Left hindlimb (tissue), 1 donor: Measurements from ENCODE around the gene MTHFR.

Experiments used
- DNase-seq: peaks from one replicate; pipeline ENCODE4 v3.0.0-alpha.2; 2018

Gene MTHFR

GRCh38 chr1:11779715-11780379 lies 25.9 kb downstream of the MTHFR start:
- DNase-seq, result no peak

DNA sequence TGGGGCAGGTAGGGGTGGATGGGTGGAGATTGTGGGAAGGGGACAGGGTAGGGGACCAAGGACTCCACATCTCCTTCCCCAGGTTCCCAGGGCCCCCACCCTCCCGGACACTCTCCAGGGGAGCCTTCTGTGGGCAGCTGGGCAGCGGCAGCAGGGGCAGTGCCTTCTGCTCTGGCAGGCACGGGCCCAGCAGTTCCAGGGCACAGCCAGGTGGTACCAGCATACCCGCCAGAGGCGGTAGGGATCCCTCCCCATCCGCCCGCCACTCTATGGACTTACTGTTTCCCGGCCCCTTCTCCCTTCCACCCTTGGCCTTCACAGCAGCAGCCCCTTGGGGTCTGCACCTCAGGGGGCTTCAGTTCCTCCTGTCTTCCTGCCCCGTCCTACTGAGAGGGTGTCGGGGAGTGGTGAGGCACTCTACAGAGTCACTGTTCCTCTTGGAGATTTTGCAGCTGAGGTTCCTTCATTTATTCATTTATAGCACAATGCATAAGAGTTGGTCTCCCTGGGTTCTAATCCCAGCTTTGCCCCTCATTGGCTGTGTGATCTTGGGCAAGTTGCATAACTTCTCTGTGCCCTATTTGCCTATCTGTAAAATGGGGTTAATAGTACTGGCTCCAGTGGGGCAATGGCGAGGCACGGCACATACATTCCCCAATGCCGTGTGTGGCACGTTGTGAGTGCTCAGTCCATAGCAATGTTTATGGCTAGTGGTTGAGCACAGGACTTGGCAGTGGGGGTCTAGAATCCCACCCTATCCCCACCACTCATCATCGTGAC lies 26.7 kb downstream of the MTHFR start:
- no peak for DNase-seq

DNA sequence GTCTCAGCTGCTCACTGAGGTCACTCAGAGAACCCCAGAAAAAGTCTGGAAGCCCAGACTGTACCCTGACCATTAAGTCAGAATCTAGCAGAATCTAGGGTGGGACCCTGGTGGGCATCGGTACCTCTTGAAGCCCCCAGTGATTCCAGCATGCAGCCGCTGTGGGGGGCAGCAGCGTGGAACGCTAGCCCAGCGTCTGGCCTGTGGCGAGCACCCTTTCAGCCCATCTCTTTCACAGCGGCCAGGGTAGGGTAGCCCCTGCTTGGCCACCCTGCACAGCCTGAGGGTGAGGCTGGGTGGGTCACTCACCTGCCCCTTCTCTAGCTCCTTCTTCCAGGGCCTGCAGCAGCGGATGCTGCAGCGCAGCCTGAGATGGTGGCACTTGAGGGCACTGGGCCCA lies 27.4 kb downstream of the MTHFR start:
- no peak for DNase-seq

GRCh38 chr1:11777658-11778322 lies 28.0 kb downstream of the MTHFR start:
- DNase-seq, result no peak

- DNase-seq, result no peak
These were observed 31.0 kb downstream of the MTHFR start for GRCh38 chr1:11774753-11775152.

DNA sequence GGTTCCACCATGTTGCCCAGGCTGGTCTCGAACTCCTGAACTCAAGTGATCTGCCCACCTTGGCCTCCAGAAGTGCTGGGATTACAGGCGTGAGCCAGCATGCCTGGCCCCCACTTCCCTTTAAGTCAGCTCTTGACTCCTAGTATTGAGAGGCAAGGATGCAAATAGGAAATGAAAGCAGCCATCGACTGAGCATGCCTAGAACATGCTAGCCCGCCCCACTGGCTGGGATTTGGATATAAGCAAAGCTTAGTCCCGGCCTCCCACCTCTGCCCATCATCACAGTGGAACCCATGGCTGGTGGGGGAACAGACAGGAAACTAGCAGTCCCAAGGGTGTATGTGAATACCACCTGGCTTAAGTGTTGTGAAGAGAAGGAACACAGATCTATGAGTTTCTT lies 33.3 kb downstream of the MTHFR start:
- no peak for DNase-seq

GRCh38 chr1:11771481-11772043 lies 34.2 kb downstream of the MTHFR start:
- no peak for DNase-seq

- no peak for DNase-seq
These were observed 35.8 kb downstream of the MTHFR start for GRCh38 chr1:11770011-11770410.

DNA sequence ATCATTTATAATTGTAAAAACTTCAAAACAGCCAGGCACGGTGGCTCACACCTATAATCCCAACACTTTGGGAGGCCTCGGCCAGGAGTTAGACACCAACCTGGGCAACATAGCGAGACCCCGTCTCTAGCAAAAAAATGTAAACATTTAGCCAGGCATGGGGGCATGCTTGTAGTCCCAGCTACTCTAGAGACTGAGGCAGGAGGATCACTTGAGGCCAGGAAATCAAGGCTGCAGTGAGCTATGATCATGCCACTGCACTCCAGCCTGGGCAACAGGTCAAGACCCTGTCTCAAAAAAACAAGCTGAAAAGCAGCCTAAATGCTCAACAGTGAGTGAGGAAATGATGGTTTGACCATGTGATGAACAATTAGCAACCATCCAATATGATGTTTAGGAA lies 36.5 kb downstream of the MTHFR start:
- no peak for DNase-seq

GRCh38 chr1:11768821-11769220 lies 36.9 kb downstream of the MTHFR start:
- no peak for DNase-seq

DNA sequence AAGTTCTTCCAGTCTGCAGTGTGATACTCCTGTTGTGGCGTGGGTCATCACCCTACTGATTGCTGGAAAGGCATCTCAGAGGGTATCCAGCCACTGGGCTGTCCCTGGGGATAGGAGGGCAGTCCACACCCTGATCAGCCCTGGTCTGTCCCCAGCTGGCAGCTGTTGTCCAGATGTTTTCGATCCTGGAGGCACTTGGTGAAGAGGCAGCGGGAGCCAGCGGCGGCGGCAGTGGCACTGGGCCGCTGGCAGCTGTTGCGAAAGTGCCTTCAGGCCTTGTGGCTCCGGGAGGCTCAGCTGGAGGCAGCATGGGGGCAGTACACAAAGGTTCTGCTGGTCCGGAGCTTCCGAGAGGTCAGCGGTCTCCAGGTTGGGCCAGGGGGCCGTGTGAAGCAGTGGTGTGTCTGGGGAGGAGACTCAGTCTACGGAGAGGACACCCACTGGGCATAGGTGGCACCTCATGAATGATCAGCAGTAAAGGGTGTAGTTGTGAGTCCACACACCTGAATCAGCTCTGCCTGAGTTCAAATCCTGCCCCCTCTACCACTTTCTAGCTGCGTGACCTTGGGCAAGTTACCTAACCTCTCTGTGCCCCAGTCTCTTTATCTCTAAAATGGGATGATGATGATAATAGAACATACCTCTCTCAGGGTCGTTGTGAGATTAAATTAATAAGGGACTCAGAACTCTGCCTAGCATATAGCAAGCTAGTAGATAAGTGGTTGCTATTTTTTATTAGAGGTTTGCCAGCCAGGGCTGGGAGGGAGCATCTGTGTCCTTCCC lies 37.7 kb downstream of the MTHFR start:
- no peak for DNase-seq

DNA sequence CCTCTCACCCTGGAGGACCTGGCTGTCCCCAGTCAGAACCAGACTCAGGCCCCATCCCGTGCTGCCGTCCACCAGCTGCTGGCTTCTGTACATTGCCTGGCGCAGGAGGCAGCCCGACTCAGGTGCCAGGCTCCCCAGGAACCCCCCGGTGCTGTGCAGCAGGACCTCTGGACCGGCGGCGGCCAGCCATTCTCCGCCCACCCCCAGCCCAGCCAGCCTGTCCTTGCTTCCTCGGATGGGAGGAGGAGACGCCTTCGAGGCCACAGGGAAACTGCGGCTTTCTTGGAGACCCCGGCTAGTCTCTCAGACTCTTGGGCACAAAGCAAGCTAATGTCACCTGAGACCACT lies 39.4 kb downstream of the MTHFR start:
- DNase-seq, result no peak

- DNase-seq, result no peak
These were observed 39.9 kb downstream of the MTHFR start for GRCh38 chr1:11765661-11766428.

DNA sequence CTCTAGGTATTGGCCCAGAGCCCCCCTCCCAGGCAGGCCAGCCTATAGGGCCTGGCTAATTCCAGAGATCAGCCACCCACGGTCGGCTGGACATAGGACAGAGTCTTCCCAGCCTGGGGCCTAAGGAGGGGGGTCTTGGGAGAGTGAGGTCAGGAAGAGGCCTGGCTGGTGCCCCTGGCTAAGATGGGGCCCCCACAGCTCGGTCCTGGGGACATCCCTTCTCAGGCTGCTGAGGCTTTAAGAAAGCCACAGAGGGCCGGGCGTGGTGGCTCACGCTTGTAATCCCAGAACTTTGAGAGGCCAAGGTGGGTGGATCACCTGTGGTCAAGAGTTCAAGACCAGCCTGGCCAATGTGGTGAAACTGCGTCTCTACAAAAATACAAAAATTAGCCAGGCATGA lies 41.2 kb downstream of the MTHFR start:
- no peak for DNase-seq

GRCh38 chr1:11764115-11764514 lies 41.6 kb downstream of the MTHFR start:
- DNase-seq, result no peak

GRCh38 chr1:11761988-11762406 lies 43.8 kb downstream of the MTHFR start, which contains the start of gene C1orf167:
Gene C1orf167, plus strand, starts transcription at chr1:11762193. Its CDS starts 2,208 bp downstream, at chr1:11764401.
- no peak for DNase-seq

DNA sequence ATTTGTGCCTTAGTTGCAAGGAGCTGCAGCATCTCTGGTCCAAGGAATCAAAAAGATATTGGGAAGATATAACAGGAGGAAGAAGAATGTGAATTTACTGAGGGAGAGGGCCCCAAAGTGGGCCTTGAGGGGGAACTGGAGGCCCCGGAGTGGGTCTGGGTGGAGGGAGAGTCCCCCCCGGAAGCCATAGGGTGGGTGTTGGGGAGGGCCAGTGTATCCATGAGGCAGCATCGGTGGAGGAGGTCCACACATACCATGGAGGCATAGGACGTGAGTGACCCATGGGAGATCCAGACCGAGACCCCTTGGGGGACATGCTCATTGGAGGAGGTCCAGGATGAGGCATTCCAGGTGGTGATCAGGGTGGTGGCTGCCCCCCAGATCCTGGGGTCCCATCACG lies 44.5 kb downstream of the MTHFR start:
- no peak for DNase-seq

- DNase-seq, result no peak
These were observed 46.0 kb downstream of the MTHFR start for GRCh38 chr1:11759791-11760190.

GRCh38 chr1:11757047-11757446 lies 48.7 kb downstream of the MTHFR start:
- DNase-seq, result no peak

- no peak for DNase-seq
These were observed 52.1 kb downstream of the MTHFR start for GRCh38 chr1:11753555-11754208.

DNA sequence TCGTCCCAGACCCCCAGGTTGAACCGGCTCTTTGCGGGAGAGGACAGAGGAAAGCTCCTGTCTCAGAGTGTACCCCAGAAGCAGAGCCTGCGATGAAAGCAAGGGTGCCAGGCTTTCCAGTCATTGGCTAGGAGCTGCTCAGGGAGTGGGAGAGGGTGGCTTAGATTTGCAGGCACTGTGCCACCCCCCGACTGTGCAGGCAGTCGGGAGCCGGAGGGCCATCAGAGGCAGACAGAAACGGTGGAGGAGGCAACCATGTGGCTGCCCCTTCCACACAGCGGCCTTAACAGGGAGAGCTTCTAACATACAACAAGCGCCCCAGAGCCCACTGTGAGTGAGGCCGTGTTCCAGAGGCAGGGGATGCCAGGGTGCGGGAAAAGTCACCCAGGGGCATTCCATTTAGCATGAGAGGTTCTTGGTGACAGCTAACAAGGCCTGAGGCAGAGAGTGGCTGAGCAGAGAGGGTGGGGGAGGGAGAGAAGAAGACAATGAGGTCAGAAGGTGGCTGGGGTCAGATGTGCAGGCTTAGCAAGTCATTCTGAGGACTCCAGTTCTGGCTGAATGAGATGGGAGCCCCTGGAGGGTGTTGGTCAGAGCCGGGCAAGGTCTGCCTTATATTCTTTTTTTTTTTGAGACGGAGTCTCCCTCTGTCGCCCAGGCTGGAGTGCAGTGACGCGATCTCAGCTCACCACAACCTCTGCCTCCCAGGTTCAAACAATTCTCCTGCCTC lies 53.2 kb downstream of the MTHFR start:
- no peak for DNase-seq
